Lung microvascular endothelial cell (primary cell): ENCODE results near the gene GRM7. TPM values are rescaled to one million over a fixed set of nuclear protein-coding genes. Genes with fewer than 3 reads are reported as not detected.
A peak's percentile ranks its signal among the peaks of the same experiment; 100 is the strongest.

Experiments
- DNase-seq, 2 donors: peaks; one replicate each; pipeline versions ENCODE4 v3.0.0 to v3.0.0-alpha.2; 2010; ENCODE audit warnings: low read depth in 2 of 2
- total RNA-seq: library from RNA; depleted of rRNA; stranded (reverse); fragments of >200 nt; gene quantifications from 2 replicates; pipeline ENCODE4 v1.2.1, GENCODE V29; 2014

GRM7 gene
- total RNA-seq, 1 donor from 2014 or later: not detected

GRCh38 chr3:7293286-7293685, 432.4 kb downstream of the GRM7 start:
- DNase-seq: no peak

- peak; percentile 67 to 82 for DNase-seq
Observed at GRCh38 chr3:7305561-7305960, 444.6 kb downstream of the GRM7 start.

DNA sequence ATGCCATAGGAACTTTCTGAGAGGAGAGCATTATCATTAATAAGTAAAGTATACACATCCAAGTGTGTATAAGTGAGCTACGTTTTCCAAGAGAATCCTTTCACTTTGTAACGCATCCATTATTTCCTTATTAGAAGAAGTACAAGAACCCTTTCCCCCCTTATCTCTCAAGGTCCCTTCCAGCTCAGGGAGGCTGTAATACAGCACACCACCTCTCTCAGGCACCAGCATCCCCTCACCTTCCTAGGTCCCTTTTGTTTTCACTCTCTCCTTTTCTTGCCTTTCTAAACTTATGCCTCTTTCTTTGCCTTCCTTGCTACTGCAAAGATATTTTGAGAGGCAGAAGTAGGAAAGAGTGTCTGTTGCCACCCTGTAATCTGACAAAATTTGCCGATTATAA, 446.0 kb downstream of the GRM7 start:
- no peak for DNase-seq

GRCh38 chr3:7307410-7307809, 446.5 kb downstream of the GRM7 start:
- DNase-seq: peak; percentile 65 to 87

DNA sequence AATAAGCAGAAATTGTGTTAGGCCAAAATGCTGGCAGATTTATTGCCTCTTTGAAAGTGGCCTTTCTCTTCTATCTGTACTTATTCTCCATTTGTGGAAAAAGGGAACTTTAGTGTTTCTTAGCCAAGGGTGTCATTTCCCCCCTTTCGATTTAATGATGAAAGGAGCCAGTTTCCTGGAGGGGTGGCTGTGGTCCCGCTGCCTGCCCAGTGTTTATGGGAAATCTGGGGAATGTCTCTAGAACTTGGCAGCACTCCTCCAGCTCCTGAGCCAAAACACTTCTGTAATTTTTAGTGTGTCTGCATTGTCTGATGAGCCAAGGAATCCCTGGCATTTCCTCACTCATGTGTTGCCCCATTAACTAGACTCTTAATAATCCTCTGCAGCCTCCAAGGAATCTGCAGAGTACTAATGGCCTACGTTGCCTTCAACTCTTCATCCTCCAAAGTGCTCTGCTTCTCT, 448.8 kb downstream of the GRM7 start:
- DNase-seq: peak; percentile 70 to 96

DNA sequence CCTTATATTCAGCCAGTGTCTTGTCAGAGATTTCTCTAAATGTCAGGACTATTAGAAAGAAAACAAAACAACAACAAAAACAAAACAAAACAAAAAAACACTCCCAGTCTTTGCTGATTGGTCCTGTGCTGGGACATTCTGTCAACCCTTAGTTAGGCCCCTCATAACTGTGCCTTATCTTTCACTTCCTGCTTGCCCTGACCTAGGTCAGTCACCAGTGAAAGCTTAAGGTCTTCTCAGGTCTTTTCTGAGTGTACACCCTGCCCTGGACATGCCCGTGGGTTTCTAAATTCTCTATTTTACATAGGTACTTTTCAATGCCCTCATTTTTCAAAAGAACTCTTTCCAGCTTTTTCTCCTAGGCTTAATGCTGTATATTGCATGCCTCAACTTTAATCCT, 454.1 kb downstream of the GRM7 start:
- no peak for DNase-seq

DNA sequence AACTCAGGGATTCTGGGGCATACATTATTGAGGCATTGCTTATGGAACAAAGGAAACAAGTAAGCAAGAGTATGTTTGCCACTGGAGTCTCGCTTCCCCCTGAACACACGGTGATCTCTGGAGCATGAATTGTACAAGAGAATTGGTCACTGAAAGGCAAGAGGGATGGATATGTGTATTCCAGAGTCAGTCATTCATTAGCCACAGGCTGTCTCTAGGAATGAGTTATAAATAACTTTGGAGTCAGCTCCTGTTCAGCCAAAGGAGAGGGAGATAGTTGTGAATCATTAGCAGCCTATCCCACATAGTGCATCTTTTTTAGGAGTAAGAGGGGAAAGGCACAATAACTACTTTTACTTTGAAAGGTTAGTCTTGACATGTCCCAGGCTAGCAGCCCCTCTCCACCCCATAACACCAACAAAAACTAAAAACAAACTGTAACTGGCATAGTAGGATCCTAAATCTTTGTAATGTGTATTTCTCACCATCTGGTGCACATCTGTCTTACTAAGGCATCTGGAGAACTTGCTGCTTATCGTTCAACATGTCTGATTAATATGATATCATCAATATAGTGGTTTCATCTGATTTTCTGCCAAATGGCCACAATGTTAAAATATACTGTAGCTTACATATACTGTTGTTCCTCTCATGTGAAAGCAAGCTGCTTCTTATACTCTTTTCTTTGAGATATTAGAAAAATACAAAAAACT, 462.2 kb downstream of the GRM7 start:
- DNase-seq: no peak

- DNase-seq: no peak
Observed at GRCh38 chr3:7328339-7328738, 467.4 kb downstream of the GRM7 start.

DNA sequence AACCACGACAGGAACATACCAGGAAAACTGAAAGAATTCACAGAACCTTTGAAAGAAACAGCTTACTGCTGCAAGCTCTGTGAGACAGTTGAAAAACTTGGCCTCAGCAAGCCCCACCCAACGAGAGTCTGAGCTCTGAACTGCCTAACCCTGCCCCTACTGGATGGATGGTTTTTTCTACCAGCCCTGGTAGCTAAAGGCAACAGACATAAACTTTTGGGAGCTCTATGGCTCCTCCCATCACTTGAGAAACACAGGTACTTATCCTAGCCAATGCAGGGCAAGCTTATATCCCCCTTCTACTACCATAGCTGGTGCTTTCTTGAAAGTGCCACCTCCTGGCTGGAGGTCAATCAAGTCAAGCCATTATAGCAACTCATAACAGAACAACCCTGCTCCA, 471.8 kb downstream of the GRM7 start:
- DNase-seq: no peak

- no peak for DNase-seq
Observed at GRCh38 chr3:7333125-7333524, 472.2 kb downstream of the GRM7 start.

DNA sequence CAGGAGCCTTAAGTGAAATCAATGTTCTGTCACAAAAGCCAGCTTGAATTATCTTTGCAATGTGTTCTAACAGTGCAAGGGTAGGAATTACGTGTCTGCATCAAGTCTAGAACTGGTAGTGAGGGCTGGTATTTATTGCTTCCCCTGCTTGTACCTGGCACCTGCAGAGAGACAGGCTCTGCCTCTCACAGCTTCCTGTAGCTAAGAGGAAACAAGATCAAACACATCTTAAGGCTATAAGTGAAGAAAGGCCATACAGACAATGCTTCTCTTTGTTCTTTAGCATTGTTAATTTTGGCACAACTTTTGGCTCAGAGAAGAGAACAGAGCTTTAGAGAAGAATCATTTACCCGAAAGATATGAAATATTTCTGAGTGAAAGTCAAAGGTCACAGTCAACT, 479.9 kb downstream of the GRM7 start:
- peak; percentile 8 to 28 for DNase-seq

- peak; percentile 64 to 95 for DNase-seq
Observed at GRCh38 chr3:7346364-7346763, 485.4 kb downstream of the GRM7 start.

DNA sequence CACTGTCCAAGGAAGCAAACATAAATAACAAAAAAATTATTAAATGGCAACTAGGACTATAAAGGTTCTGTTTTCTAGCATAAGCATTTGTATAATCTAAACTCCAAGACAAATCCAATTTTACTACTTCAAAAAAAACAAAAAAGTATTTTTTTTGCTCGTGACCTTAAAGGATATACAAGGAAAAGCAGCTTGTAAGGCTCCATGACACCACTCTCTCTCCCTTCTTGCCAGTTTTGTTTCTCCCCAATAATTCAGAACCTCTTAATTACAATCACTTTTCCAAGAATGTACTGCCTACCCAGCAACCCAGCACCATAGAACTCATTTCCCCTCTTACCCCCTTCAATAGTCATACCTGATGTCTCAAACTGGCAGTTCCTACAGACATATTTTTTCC, 496.2 kb downstream of the GRM7 start:
- no peak for DNase-seq

GRCh38 chr3:7367968-7368367, 507.1 kb downstream of the GRM7 start:
- no peak for DNase-seq

DNA sequence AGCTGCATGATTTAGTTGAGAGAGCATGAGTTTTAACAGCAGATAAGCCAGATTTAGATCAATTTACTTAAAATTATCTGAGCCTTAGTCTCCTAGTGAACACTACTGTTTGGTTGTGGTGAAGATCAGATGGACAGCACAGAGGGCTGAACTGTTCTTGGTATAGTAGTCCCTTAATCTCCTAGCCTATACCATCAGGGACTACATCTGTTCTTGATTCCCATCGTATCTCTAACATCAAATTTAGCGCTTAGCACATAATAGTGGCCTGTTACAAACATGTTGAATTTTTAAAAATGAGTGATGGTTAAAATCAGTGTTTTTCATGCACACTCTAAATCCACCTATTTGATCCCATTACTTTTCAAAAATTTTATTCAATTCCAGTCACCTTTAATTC, 507.7 kb downstream of the GRM7 start:
- DNase-seq: no peak

DNA sequence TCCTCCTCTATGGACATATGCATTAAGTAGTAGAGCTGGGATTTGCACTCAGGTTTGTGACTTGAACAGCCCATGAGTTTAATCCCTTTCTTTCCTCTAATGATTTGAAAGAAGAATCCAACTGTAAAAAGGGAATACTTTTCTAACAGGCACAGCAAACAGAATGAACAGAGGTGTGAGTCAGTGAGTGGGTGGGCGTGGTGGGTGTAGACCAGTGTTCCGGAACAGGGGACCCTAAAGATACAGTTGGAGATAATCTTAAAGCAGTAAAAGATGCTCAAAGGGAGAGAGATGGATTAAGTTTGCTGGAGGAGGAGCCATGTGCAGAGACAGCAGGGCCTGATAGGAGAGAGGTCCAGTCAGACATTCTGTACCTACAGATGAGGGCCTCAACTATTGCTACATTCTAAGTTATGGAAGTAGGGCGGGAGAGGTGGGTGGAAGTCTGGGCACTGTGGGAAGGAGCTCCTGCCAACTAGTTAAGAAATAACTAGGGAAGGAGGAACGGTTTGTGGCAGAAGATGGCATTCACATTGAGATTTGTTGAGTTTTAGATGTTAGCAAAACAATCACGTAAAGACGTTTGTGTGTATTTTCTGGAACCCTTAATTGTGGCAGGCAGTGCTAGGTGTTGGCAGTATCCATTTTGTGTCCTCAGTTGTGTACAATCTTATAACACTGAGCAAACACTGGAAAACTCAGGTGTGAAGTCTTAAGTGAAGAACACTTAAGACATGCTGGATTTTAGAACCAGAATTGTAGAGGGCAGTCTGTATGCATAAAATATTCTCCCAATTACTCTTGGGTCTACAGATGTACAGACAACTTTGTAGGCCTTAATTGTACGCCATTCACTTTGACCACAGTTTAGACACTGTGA, 511.0 kb downstream of the GRM7 start:
- DNase-seq: no peak

GRCh38 chr3:7377103-7377502, 516.2 kb downstream of the GRM7 start:
- no peak for DNase-seq

- DNase-seq: peak in 1 of 2 donors; percentile 20
Observed at GRCh38 chr3:7381741-7382140, 520.8 kb downstream of the GRM7 start.

DNA sequence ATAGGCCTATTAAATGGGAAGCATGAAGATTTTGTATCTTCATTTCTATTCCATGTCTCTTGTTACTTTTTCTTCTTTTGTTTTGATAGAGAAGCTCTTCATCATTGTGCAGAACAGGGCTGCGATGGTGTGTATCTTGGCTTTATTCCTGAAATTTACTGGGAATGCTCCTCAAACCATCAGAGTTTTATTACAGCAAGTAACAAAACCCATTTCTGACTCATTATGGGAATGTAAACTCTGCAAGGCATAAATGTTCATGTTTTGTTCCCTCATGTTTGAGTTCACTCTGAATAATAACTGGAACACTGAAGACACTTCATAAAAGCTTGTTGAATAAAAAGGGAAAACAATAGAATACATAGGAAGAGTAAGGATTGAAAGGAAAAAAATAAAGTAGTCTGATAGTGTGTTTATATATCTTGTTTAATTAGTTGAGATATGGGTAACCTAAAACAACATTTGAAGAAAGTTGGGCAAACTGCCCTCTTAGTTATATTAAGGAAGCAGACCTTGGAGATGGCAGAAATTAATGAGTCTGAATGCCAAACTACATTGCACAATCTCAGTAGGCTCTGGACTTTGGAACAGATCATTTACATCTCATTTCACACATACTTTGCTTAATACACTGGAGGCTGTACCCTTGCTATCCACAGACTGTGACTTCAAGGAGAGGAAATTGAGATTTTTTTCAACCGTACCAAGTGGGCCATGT, 521.5 kb downstream of the GRM7 start:
- DNase-seq: peak; percentile 80 to 85

GRCh38 chr3:7385635-7386034, 524.7 kb downstream of the GRM7 start:
- DNase-seq: no peak

DNA sequence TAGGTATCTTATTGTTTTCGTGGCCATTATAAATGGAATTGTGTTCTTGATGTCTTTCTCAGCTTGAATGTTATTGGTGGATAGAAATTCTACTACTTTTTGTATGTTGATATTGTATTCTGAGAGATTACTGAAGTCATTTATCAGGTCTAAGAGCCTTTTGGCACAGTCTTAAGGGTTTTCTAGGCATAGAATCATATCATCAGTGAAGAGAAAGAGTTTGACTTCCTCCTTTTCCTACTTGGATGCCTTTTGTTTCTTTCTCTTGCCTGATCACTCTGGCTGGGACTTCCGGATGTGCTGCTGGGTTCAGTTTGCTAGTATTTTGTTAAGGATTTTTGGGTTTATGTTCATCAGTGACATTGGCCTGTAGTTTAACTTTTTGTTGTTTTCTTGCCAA, 527.1 kb downstream of the GRM7 start:
- DNase-seq: peak in 1 of 2 donors; percentile 52

- no peak for DNase-seq
Observed at GRCh38 chr3:7392206-7392605, 531.3 kb downstream of the GRM7 start.
